GM18951 (cell line): ENCODE data around the gene KCNK5.

Experiments used
- POLR2A ChIP-seq: IDR thresholded peaks from 4 replicates; pipeline ENCODE4 v1.6.1; 2011; ENCODE audit warnings: mild to moderate bottlenecking; ENCODE audit not compliant: insufficient read length, insufficient read depth; ENCODE audit errors: extremely low read depth
- in situ Hi-C: fragments of 300-500 bp; cut with MboI; formaldehyde crosslinking; loops from one replicate; pipeline ENCODE4 v1.12.0; 2022; ENCODE audit warnings: low sequenced_read_pairs, mixed read lengths, inconsistent platforms; ENCODE audit not compliant: unreplicated experiment

Gene KCNK5

GRCh38 chr6:39206250-39206721 is 23.0 kb downstream of the KCNK5 start:
- TF ChIP-seq POLR2A, result no peak
- in situ Hi-C loops, result no loop called here

- in situ Hi-C loops, result no loop called here
- TF ChIP-seq POLR2A, result no peak
Observed at GRCh38 chr6:39204646-39205244, 24.5 kb downstream of the KCNK5 start.

- TF ChIP-seq POLR2A, result no peak
- in situ Hi-C loops, result no loop called here
Observed at GRCh38 chr6:39204160-39204495, 25.1 kb downstream of the KCNK5 start.

- in situ Hi-C loops, result no loop called here
Observed at GRCh38 chr6:39203436-39204159, 25.7 kb downstream of the KCNK5 start.

GRCh38 chr6:39202166-39202565 is 27.1 kb downstream of the KCNK5 start:
- in situ Hi-C loops, result no loop called here
- TF ChIP-seq POLR2A, result no peak

More at GRCh38 chr6:39203436-39204159, 25.7 kb downstream of the KCNK5 start:
- no peak for TF ChIP-seq POLR2A

GRCh38 chr6:39200498-39201020 is 28.7 kb downstream of the KCNK5 start:
- TF ChIP-seq POLR2A, result no peak
- in situ Hi-C loops, result no loop called here

GRCh38 chr6:39199976-39200375 is 29.3 kb downstream of the KCNK5 start:
- no peak for TF ChIP-seq POLR2A
- in situ Hi-C loops, result no loop called here

- no peak for TF ChIP-seq POLR2A
Observed at GRCh38 chr6:39199231-39199940, 29.9 kb downstream of the KCNK5 start.

GRCh38 chr6:39198528-39198927 is 30.7 kb downstream of the KCNK5 start:
- TF ChIP-seq POLR2A, result no peak
- in situ Hi-C loops, result no loop called here

More at GRCh38 chr6:39199231-39199940, 29.9 kb downstream of the KCNK5 start:
- in situ Hi-C loops, result no loop called here

GRCh38 chr6:39197922-39198500 is 31.3 kb downstream of the KCNK5 start:
- TF ChIP-seq POLR2A, result no peak
- in situ Hi-C loops, result no loop called here

- TF ChIP-seq POLR2A, result no peak
- in situ Hi-C loops, result no loop called here
Observed at GRCh38 chr6:39197521-39197920, 31.8 kb downstream of the KCNK5 start.

GRCh38 chr6:39196673-39197091 is 32.6 kb downstream of the KCNK5 start:
- TF ChIP-seq POLR2A, result no peak

GRCh38 chr6:39195792-39196385 is 33.4 kb downstream of the KCNK5 start:
- in situ Hi-C loops, result no loop called here
- no peak for TF ChIP-seq POLR2A

More at GRCh38 chr6:39196673-39197091, 32.6 kb downstream of the KCNK5 start:
- in situ Hi-C loops, result no loop called here
